GM12878 (cell line): Measurements from ENCODE around the gene GRIK1.

Experiments
- CEBPB ChIP-seq, 2 experiments: fragments of 150-350 bp in 1 of 2; IDR thresholded peaks; 2 replicates each; pipeline ENCODE4 v1.6.1; 2012 to 2014; ENCODE audit warnings: low read depth in 2 of 2, low read length in 2 of 2, borderline replicate concordance in 1 of 2, inconsistent platforms in 1 of 2
- CEBPZ ChIP-seq: fragments of 150-350 bp; IDR thresholded peaks from 2 replicates; pipeline ENCODE4 v1.6.1; 2016; ENCODE audit warnings: low read depth, low read length
- CTCF ChIP-seq, 3 experiments: IDR thresholded peaks in 2 of 3; conservative IDR thresholded peaks in 1 of 3; 2 replicates each; pipeline ENCODE4 v1.5.1; 2011; ENCODE audit warnings: low read depth in 3 of 3, low read length in 3 of 3, mild to moderate bottlenecking in 3 of 3, control low read depth in 2 of 3, moderate library complexity in 2 of 3, inconsistent platforms in 1 of 3, mixed read lengths in 1 of 3; ENCODE audit not compliant: control insufficient read depth in 2 of 3, insufficient read depth in 1 of 3; ENCODE audit errors: extremely low read depth in 1 of 3
- DPF2 ChIP-seq: fragments of 450-650 bp; IDR thresholded peaks from 2 replicates; pipeline ENCODE4 v1.6.1; 2017; ENCODE audit warnings: mild to moderate bottlenecking
- EZH2 ChIP-seq: IDR thresholded peaks from 2 replicates; pipeline ENCODE4 v1.6.1; 2012; ENCODE audit warnings: low read depth, mild to moderate bottlenecking, control low read depth, inconsistent platforms, low read length, borderline replicate concordance; ENCODE audit not compliant: control insufficient read depth
- MTA3 ChIP-seq: IDR thresholded peaks from 2 replicates; pipeline ENCODE4 v1.6.1; 2012; ENCODE audit warnings: low read length, inconsistent platforms, borderline replicate concordance
- MXI1 ChIP-seq: fragments of 150-350 bp; IDR thresholded peaks from 2 replicates; pipeline ENCODE4 v1.6.1; 2011; ENCODE audit warnings: low read depth, mild to moderate bottlenecking, inconsistent platforms, low read length, improper control_type of control experiment
- NFYA ChIP-seq: IDR thresholded peaks from 2 replicates; pipeline ENCODE4 v1.6.1; 2011; ENCODE audit warnings: low read depth, mild to moderate bottlenecking, low read length, improper control_type of control experiment, borderline replicate concordance
- POLR2A ChIP-seq: IDR thresholded peaks from 2 replicates; pipeline ENCODE4 v1.6.1; 2011; ENCODE audit warnings: low read depth, mild to moderate bottlenecking, low read length
- RBBP5 ChIP-seq: fragments of 200-600 bp; sonication (generic); conservative IDR thresholded peaks from 2 replicates; pipeline ENCODE4 v1.6.1; 2016
- RCOR1 ChIP-seq: conservative IDR thresholded peaks from 2 replicates; pipeline ENCODE4 v1.6.1; 2012; ENCODE audit warnings: low read depth, low read length, improper control_type of control experiment
- SMC3 ChIP-seq: IDR thresholded peaks from 2 replicates; pipeline ENCODE4 v1.6.1; 2011; ENCODE audit warnings: low read length, improper control_type of control experiment, borderline replicate concordance
- TF ChIP-seq, protein P1 (sequence below): fragments of 450-650 bp; IDR thresholded peaks from 2 replicates; pipeline ENCODE4 v1.6.1; 2018; ENCODE audit warnings: borderline replicate concordance, mild to moderate bottlenecking; ENCODE audit not compliant: partially characterized antibody

DNA sequence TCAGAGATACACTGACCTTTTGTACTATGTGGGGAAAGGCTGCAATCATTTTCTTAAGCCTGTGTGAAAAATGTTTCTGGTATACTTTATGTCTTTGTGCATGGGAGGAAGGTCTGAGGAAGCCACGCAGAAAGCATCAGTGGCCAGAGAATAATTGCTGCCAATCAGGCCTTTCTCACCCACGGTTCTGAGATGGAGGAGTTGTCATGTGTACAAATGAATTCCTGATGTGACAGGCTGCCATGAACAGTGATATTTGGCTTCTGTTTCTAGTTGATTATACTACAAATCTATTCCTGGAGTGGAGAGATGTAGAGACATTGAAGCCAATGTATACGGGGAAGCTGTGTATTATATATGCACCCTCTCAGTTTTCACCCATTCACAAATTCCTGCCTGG, 142.6 kb downstream of the GRIK1 start:
- TF ChIP-seq, protein P1, sequence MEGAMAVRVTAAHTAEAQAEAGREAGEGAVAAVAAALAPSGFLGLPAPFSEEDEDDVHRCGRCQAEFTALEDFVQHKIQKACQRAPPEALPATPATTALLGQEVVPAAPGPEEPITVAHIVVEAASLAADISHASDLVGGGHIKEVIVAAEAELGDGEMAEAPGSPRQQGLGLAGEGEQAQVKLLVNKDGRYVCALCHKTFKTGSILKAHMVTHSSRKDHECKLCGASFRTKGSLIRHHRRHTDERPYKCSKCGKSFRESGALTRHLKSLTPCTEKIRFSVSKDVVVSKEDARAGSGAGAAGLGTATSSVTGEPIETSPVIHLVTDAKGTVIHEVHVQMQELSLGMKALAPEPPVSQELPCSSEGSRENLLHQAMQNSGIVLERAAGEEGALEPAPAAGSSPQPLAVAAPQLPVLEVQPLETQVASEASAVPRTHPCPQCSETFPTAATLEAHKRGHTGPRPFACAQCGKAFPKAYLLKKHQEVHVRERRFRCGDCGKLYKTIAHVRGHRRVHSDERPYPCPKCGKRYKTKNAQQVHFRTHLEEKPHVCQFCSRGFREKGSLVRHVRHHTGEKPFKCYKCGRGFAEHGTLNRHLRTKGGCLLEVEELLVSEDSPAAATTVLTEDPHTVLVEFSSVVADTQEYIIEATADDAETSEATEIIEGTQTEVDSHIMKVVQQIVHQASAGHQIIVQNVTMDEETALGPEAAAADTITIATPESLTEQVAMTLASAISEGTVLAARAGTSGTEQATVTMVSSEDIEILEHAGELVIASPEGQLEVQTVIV, result no peak
- TF ChIP-seq CEBPB (IDR thresholded peaks at IDR 0.05; ENCODE audit: borderline replicate concordance in 1 of 2, low read depth in 2 of 2, low read length in 2 of 2), result no peak
- no peak for TF ChIP-seq CTCF (IDR thresholded peaks at IDR 0.05 in 2 of 3, conservative IDR thresholded peaks at IDR 0.05 in 1 of 3; ENCODE audit: control insufficient read depth in 2 of 3, extremely low read depth in 1 of 3, insufficient read depth in 1 of 3, low read depth in 3 of 3, low read length in 3 of 3)
- TF ChIP-seq MTA3, result no peak
- no peak for TF ChIP-seq DPF2
- TF ChIP-seq POLR2A, result no peak
- TF ChIP-seq EZH2, result no peak
- TF ChIP-seq RCOR1, result no peak
- TF ChIP-seq RBBP5, result no peak
- TF ChIP-seq SMC3, result no peak
- TF ChIP-seq MXI1, result no peak
- no peak for TF ChIP-seq NFYA
- TF ChIP-seq CEBPZ, result no peak
